GM21576 (cell line): ENCODE measurements around the gene MYO3B.

Experiments
- ATAC-seq: cut with Tn5 transposase; IDR thresholded peaks from one replicate; pipeline ENCODE4 v1.9.1; 2021; ENCODE audit warnings: mild to moderate bottlenecking, moderate library complexity; ENCODE audit not compliant: unreplicated experiment

MYO3B gene

GRCh38 chr2:170177950-170178781 is at the start of gene MYO3B:
Gene MYO3B, plus strand, starts transcription at chr2:170178147. Its CDS starts 141 bp downstream, at chr2:170178288.
- ATAC-seq, result peak; percentile 33

- ATAC-seq, result peak; percentile 58
These were observed 38.5 kb upstream of the MYO3B start for GRCh38 chr2:170139276-170139967.

- no peak for ATAC-seq
These were observed 37.4 kb upstream of the MYO3B start for GRCh38 chr2:170140561-170140960.

GRCh38 chr2:170141865-170142264 is 36.1 kb upstream of the MYO3B start:
- ATAC-seq, result peak; percentile 44

GRCh38 chr2:170142502-170142901 is 35.4 kb upstream of the MYO3B start:
- no peak for ATAC-seq

- ATAC-seq, result no peak
These were observed 34.8 kb upstream of the MYO3B start for GRCh38 chr2:170143045-170143717.

GRCh38 chr2:170144761-170145160 is 33.2 kb upstream of the MYO3B start:
- ATAC-seq, result no peak

- ATAC-seq, result no peak
These were observed 32.8 kb upstream of the MYO3B start for GRCh38 chr2:170145191-170145590.

GRCh38 chr2:170145675-170146432 is 32.1 kb upstream of the MYO3B start:
- no peak for ATAC-seq

GRCh38 chr2:170146784-170147183 is 31.2 kb upstream of the MYO3B start:
- ATAC-seq, result no peak

GRCh38 chr2:170147576-170147975 is 30.4 kb upstream of the MYO3B start:
- ATAC-seq, result no peak

GRCh38 chr2:170148161-170148560 is 29.8 kb upstream of the MYO3B start:
- ATAC-seq, result no peak

- no peak for ATAC-seq
These were observed 25.5 kb upstream of the MYO3B start for GRCh38 chr2:170152421-170152820.

GRCh38 chr2:170155022-170155722 is 22.8 kb upstream of the MYO3B start:
- peak; percentile 52 for ATAC-seq

GRCh38 chr2:170155723-170156253 is 22.2 kb upstream of the MYO3B start:
- ATAC-seq, result no peak

GRCh38 chr2:170156592-170156991 is 21.4 kb upstream of the MYO3B start:
- no peak for ATAC-seq

- no peak for ATAC-seq
These were observed 20.8 kb upstream of the MYO3B start for GRCh38 chr2:170157025-170157684.

- ATAC-seq, result no peak
These were observed 18.9 kb upstream of the MYO3B start for GRCh38 chr2:170159060-170159459.

- ATAC-seq, result no peak
These were observed 16.3 kb upstream of the MYO3B start for GRCh38 chr2:170161516-170162270.
